Activated T-helper 1 cell treated with anti-CD3 and anti-CD28 coated beads, Interleukin-12 subunit alpha, Interleukin-12 subunit beta, Interleukin-2, Interleukin-4 antibody, amounts not matched to agents 30 ng/mL and 10 ng/mL and 1 ng/mL, durations not matched to agents 14 hours and 24 hours and 36 hours (primary cell): ENCODE results near the gene MVB12B. TPM values are rescaled to one million over a fixed set of nuclear protein-coding genes. Genes with fewer than 3 reads are reported as not detected.
A peak's percentile ranks its signal among the peaks of the same experiment; 100 is the strongest.
"Not testable (repeated sequence)": the region's sequence is repeated elsewhere in the genome, so short reads cannot be mapped to it uniquely, and the experiment has no call there.

Experiments used
- DNase-seq: peaks from one replicate; pipeline ENCODE4 v3.0.0; 2021; ENCODE audit warnings: low spot score
- H3K27ac Mint-ChIP-seq: one replicate; pipeline ENCODE4 v1.8.0; 2021; ENCODE audit warnings: mild to moderate bottlenecking, mixed read lengths
- H3K27me3 Mint-ChIP-seq: one replicate; pipeline ENCODE4 v1.8.0; 2022; ENCODE audit warnings: mild to moderate bottlenecking, moderate library complexity, mixed read lengths; ENCODE audit not compliant: insufficient read depth
- H3K36me3 Mint-ChIP-seq: one replicate; pipeline ENCODE4 v1.8.0; 2021; ENCODE audit warnings: low read depth, mixed read lengths
- H3K4me1 Mint-ChIP-seq: one replicate; pipeline ENCODE4 v1.8.0; 2021; ENCODE audit warnings: low read depth, mixed read lengths
- H3K4me3 Mint-ChIP-seq: one replicate; pipeline ENCODE4 v1.8.0; 2021; ENCODE audit warnings: mild to moderate bottlenecking, moderate library complexity, mixed read lengths
- H3K9me3 Mint-ChIP-seq: one replicate; pipeline ENCODE4 v1.8.0; 2021; ENCODE audit warnings: mixed read lengths
- intact Hi-C: fragments of 100-400 bp; cut with micrococcal nuclease; formaldehyde crosslinking; loops from one replicate; pipeline ENCODE4 v1.15.1; 2024
- total RNA-seq: library from RNA; stranded (reverse); gene quantifications from 2 replicates; pipeline ENCODE4 v1.2.3, GENCODE V29; 2022

MVB12B gene
- total RNA-seq: 1.1 and 1.9 TPM in 2 replicates

GRCh38 chr9:126326228-126327005 lies at the start of gene MVB12B:
MVB12B (plus strand) TSS chr9:126326829; CDS start chr9:126326930, 101 bp downstream.
- peak; percentile 35 for DNase-seq
- Mint-ChIP-seq H3K36me3 (no peaks in the 10 kb centered on the region), H3K27ac (peak within 1 kb of the TSS; percentile 54), H3K27me3 (peaks cover 25% of the 10 kb centered on the region), H3K4me3 (peak within 1 kb of the TSS; percentile 77), H3K4me1 (peaks cover 18% of the 10 kb centered on the region), H3K9me3 (peaks cover 9% of the 10 kb centered on the region)
- intact Hi-C loops: loop anchor here (2.0 to 5.0 kb wide), 2 partner anchors 70 to 166 kb away; no protein-coding TSS in a partner anchor

- Mint-ChIP-seq H3K27ac (no peak overlapping the region), H3K4me1 (no peaks in the 10 kb centered on the region), H3K27me3 (peaks cover 30% of the 10 kb centered on the region), H3K9me3 (no peaks in the 10 kb centered on the region), H3K4me3 (no peak overlapping the region), H3K36me3 (no peaks in the 10 kb centered on the region)
- no peak for DNase-seq
- intact Hi-C loops: no loop called here
These were observed 42.7 kb upstream of the MVB12B start for GRCh38 chr9:126283799-126284465.

GRCh38 chr9:126285652-126286051 lies 41.0 kb upstream of the MVB12B start:
- intact Hi-C loops, H3K4me3 Mint-ChIP-seq, H3K27ac Mint-ChIP-seq, H3K9me3 Mint-ChIP-seq, H3K4me1 Mint-ChIP-seq, DNase-seq, H3K36me3 Mint-ChIP-seq: not testable (repeated sequence)
- peaks cover 22% of the 10 kb centered on the region for H3K27me3 Mint-ChIP-seq

- intact Hi-C loops: no loop called here
- Mint-ChIP-seq H3K27ac (no peak overlapping the region), H3K4me3 (no peak overlapping the region), H3K9me3 (no peaks in the 10 kb centered on the region), H3K4me1 (no peaks in the 10 kb centered on the region), H3K36me3 (no peaks in the 10 kb centered on the region), H3K27me3 (peaks cover 21% of the 10 kb centered on the region)
- no peak for DNase-seq
These were observed 39.3 kb upstream of the MVB12B start for GRCh38 chr9:126287166-126287866.

- no peak for DNase-seq
- H3K27ac Mint-ChIP-seq: no peak overlapping the region
- no peak overlapping the region for H3K4me3 Mint-ChIP-seq
- H3K9me3 Mint-ChIP-seq: no peaks in the 10 kb centered on the region
- intact Hi-C loops: no loop called here
- no peaks in the 10 kb centered on the region for H3K4me1 Mint-ChIP-seq
- no peaks in the 10 kb centered on the region for H3K36me3 Mint-ChIP-seq
- H3K27me3 Mint-ChIP-seq: peaks cover 14% of the 10 kb centered on the region
These were observed 35.8 kb upstream of the MVB12B start for GRCh38 chr9:126290871-126291270.

- no peaks in the 10 kb centered on the region for H3K9me3 Mint-ChIP-seq
- H3K4me3 Mint-ChIP-seq: no peak overlapping the region
- H3K36me3 Mint-ChIP-seq: no peaks in the 10 kb centered on the region
- H3K27ac Mint-ChIP-seq: no peak overlapping the region
- DNase-seq: no peak
- H3K27me3 Mint-ChIP-seq: peaks cover 20% of the 10 kb centered on the region
- no peaks in the 10 kb centered on the region for H3K4me1 Mint-ChIP-seq
- intact Hi-C loops: no loop called here
These were observed 34.7 kb upstream of the MVB12B start for GRCh38 chr9:126291925-126292324.

GRCh38 chr9:126292736-126293521 lies 33.7 kb upstream of the MVB12B start:
- Mint-ChIP-seq H3K4me1 (no peaks in the 10 kb centered on the region), H3K4me3 (no peak overlapping the region), H3K27ac (no peak overlapping the region), H3K9me3 (no peaks in the 10 kb centered on the region), H3K27me3 (peaks cover 18% of the 10 kb centered on the region), H3K36me3 (no peaks in the 10 kb centered on the region)
- DNase-seq: no peak
- intact Hi-C loops: no loop called here

- H3K27ac Mint-ChIP-seq: no peak overlapping the region
- intact Hi-C loops: no loop called here
- peaks cover 17% of the 10 kb centered on the region for H3K27me3 Mint-ChIP-seq
- H3K9me3 Mint-ChIP-seq: no peaks in the 10 kb centered on the region
- no peaks in the 10 kb centered on the region for H3K4me1 Mint-ChIP-seq
- H3K36me3 Mint-ChIP-seq: no peaks in the 10 kb centered on the region
- no peak overlapping the region for H3K4me3 Mint-ChIP-seq
- DNase-seq: no peak
These were observed 33.1 kb upstream of the MVB12B start for GRCh38 chr9:126293522-126293889.

GRCh38 chr9:126294331-126295081 lies 32.1 kb upstream of the MVB12B start:
- no peak for DNase-seq
- intact Hi-C loops: no loop called here
- no peak overlapping the region for H3K27ac Mint-ChIP-seq
- H3K9me3 Mint-ChIP-seq: no peaks in the 10 kb centered on the region
- H3K4me3 Mint-ChIP-seq: no peak overlapping the region
- peaks cover 17% of the 10 kb centered on the region for H3K27me3 Mint-ChIP-seq
- no peaks in the 10 kb centered on the region for H3K4me1 Mint-ChIP-seq
- no peaks in the 10 kb centered on the region for H3K36me3 Mint-ChIP-seq

GRCh38 chr9:126295082-126295477 lies 31.5 kb upstream of the MVB12B start:
- Mint-ChIP-seq H3K4me3 (no peak overlapping the region), H3K36me3 (no peaks in the 10 kb centered on the region), H3K9me3 (no peaks in the 10 kb centered on the region), H3K4me1 (no peaks in the 10 kb centered on the region), H3K27me3 (peaks cover 15% of the 10 kb centered on the region), H3K27ac (no peak overlapping the region)
- DNase-seq: no peak
- intact Hi-C loops: no loop called here

- Mint-ChIP-seq H3K9me3 (no peaks in the 10 kb centered on the region), H3K4me3 (no peak overlapping the region), H3K27me3 (peaks cover 15% of the 10 kb centered on the region), H3K27ac (no peak overlapping the region), H3K36me3 (no peaks in the 10 kb centered on the region), H3K4me1 (no peaks in the 10 kb centered on the region)
- DNase-seq: no peak
- intact Hi-C loops: no loop called here
These were observed 31.1 kb upstream of the MVB12B start for GRCh38 chr9:126295516-126295915.

- no peak overlapping the region for H3K4me3 Mint-ChIP-seq
- DNase-seq: no peak
- H3K4me1 Mint-ChIP-seq: no peaks in the 10 kb centered on the region
- no peaks in the 10 kb centered on the region for H3K9me3 Mint-ChIP-seq
- no peak overlapping the region for H3K27ac Mint-ChIP-seq
- intact Hi-C loops: no loop called here
- H3K36me3 Mint-ChIP-seq: no peaks in the 10 kb centered on the region
- peaks cover 14% of the 10 kb centered on the region for H3K27me3 Mint-ChIP-seq
These were observed 30.6 kb upstream of the MVB12B start for GRCh38 chr9:126295936-126296600.
